GM23338 (cell line): ENCODE results near the gene NIF3L1. TPM values are rescaled to one million over a fixed set of nuclear protein-coding genes. Genes with fewer than 3 reads are reported as not detected.

Experiments
- ATAC-seq: fragments of 200-7000 bp; cut with Tn5 transposase; 3 replicates; pipeline ENCODE4 v1.9.1; 2020
- DNase-seq: peaks from one replicate; pipeline ENCODE4 v3.0.0-alpha.2; 2015; ENCODE audit warnings: low spot score
- H2AFZ ChIP-seq: fragments of 200-600 bp; sonication (generic); 2 replicates; pipeline ENCODE4 v1.8.0; 2016; ENCODE audit warnings: antibody characterized with exemption, mild to moderate bottlenecking, moderate library complexity
- H3F3A ChIP-seq: fragments of 200-600 bp; sonication (generic); replicated peaks from 2 replicates; pipeline ENCODE4 v1.8.0; 2017; ENCODE audit warnings: antibody characterized with exemption, mixed run types, low read depth
- H3K27ac ChIP-seq: fragments of 200-600 bp; sonication (generic); 2 replicates; pipeline ENCODE4 v1.6.1; 2016; ENCODE audit warnings: low read depth
- H3K27me3 ChIP-seq: fragments of 200-600 bp; sonication (generic); 2 replicates; pipeline ENCODE4 v1.8.0; 2016; ENCODE audit warnings: mild to moderate bottlenecking, mixed run types, moderate library complexity; ENCODE audit not compliant: insufficient read depth
- H3K36me3 ChIP-seq: fragments of 200-600 bp; sonication (generic); 2 replicates; pipeline ENCODE4 v1.8.0; 2016; ENCODE audit warnings: mild to moderate bottlenecking; ENCODE audit not compliant: insufficient read depth
- H3K4me1 ChIP-seq: fragments of 200-600 bp; sonication (generic); 2 replicates; pipeline ENCODE4 v1.8.0; 2016; ENCODE audit warnings: mild to moderate bottlenecking, moderate library complexity; ENCODE audit not compliant: insufficient read depth
- H3K4me2 ChIP-seq: fragments of 200-600 bp; sonication (generic); 2 replicates; pipeline ENCODE4 v1.7.1; 2017; ENCODE audit warnings: mixed run types
- H3K4me3 ChIP-seq: fragments of 200-600 bp; sonication (generic); 2 replicates; pipeline ENCODE4 v1.6.1; 2016; ENCODE audit warnings: mixed run types
- H3K79me2 ChIP-seq: fragments of 200-600 bp; sonication (generic); replicated peaks from 2 replicates; pipeline ENCODE4 v1.8.0; 2017; ENCODE audit warnings: mild to moderate bottlenecking; ENCODE audit not compliant: insufficient read depth
- H3K9me2 ChIP-seq: fragments of 200-600 bp; sonication (generic); 2 replicates; pipeline ENCODE4 v1.8.0; 2017; ENCODE audit not compliant: insufficient read depth
- H4K20me1 ChIP-seq: fragments of 200-600 bp; sonication (generic); replicated peaks from 2 replicates; pipeline ENCODE4 v1.8.0; 2017; ENCODE audit warnings: mild to moderate bottlenecking; ENCODE audit not compliant: insufficient read depth
- H3K27ac Mint-ChIP-seq: 2 replicates; pipeline ENCODE4 v1.8.0; 2020; ENCODE audit warnings: inconsistent platforms, mild to moderate bottlenecking, moderate library complexity, mixed read lengths
- H3K27me3 Mint-ChIP-seq: 3 replicates; pipeline ENCODE4 v1.8.0; 2022; ENCODE audit warnings: low read depth, mild to moderate bottlenecking, moderate library complexity, mixed read lengths, inconsistent platforms; ENCODE audit not compliant: insufficient read depth, poor library complexity
- H3K36me3 Mint-ChIP-seq: 3 replicates; pipeline ENCODE4 v1.8.0; 2021; ENCODE audit warnings: low read depth, mild to moderate bottlenecking, inconsistent platforms, moderate library complexity, mixed read lengths
- H3K4me1 Mint-ChIP-seq: 3 replicates; pipeline ENCODE4 v1.8.0; 2020; ENCODE audit warnings: mild to moderate bottlenecking, inconsistent platforms, mixed read lengths
- H3K4me3 Mint-ChIP-seq: 3 replicates; pipeline ENCODE4 v1.8.0; 2021; ENCODE audit warnings: moderate library complexity, mild to moderate bottlenecking, inconsistent platforms, mixed read lengths
- H3K9me3 Mint-ChIP-seq: 3 replicates; pipeline ENCODE4 v1.8.0; 2020; ENCODE audit warnings: moderate library complexity, mild to moderate bottlenecking, inconsistent platforms, mixed read lengths
- CREB1 ChIP-seq: fragments of 250-450 bp; sonication (Bioruptor Pico); IDR thresholded peaks from 2 replicates; pipeline ENCODE4 v1.5.0; 2020; ENCODE audit warnings: low read depth, mild to moderate bottlenecking, moderate library complexity
- EZH2 ChIP-seq: fragments of 200-600 bp; sonication (generic); IDR thresholded peaks from one replicate; pipeline ENCODE4 v1.8.0; 2017; ENCODE audit warnings: antibody characterized with exemption, mild to moderate bottlenecking, low read depth; ENCODE audit not compliant: unreplicated experiment
- EZH2phosphoT487 ChIP-seq: fragments of 200-600 bp; sonication (generic); IDR thresholded peaks from one replicate; pipeline ENCODE4 v1.8.1; 2018; ENCODE audit warnings: antibody characterized with exemption; ENCODE audit not compliant: unreplicated experiment
- JUNB ChIP-seq: IDR thresholded peaks from one replicate; pipeline ENCODE4 v1.6.1; 2016; ENCODE audit warnings: antibody characterized with exemption; ENCODE audit not compliant: unreplicated experiment
- NANOG ChIP-seq: IDR thresholded peaks from 2 replicates; pipeline ENCODE4 v1.6.1; 2016; ENCODE audit warnings: antibody characterized with exemption, borderline replicate concordance
- POLR2AphosphoS5 ChIP-seq: IDR thresholded peaks from 2 replicates; pipeline ENCODE4 v1.6.1; 2016; ENCODE audit warnings: antibody characterized with exemption, low read depth
- ZNF114 ChIP-seq: fragments of 250-450 bp; sonication (Bioruptor Pico); IDR thresholded peaks from 2 replicates; pipeline ENCODE4 v1.5.0; 2020; ENCODE audit warnings: mild to moderate bottlenecking, moderate library complexity
- ZNF331 ChIP-seq: fragments of 250-450 bp; sonication (Bioruptor Pico); IDR thresholded peaks from 2 replicates; pipeline ENCODE4 v1.5.0; 2020; ENCODE audit warnings: low read depth, mild to moderate bottlenecking, moderate library complexity
- polyA plus RNA-seq: library from polyadenylated mRNA; unstranded; fragments of >200 nt; fragmentation: Nextera tagmentation; extraction: Ambion mirVana; gene quantifications from 2 replicates; pipeline ENCODE4 v1.2.1, GENCODE V29; 2016
- total RNA-seq: library from RNA; depleted of rRNA; stranded (reverse); fragments of >200 nt; shearing (Covaris generic); gene quantifications from 2 replicates; pipeline ENCODE4 v1.2.3, GENCODE V29; 2014
- TF ChIP-seq, protein P1 (sequence below): IDR thresholded peaks from one replicate; pipeline ENCODE4 v1.6.1; 2018; ENCODE audit warnings: antibody characterized with exemption; ENCODE audit not compliant: unreplicated experiment
- TF ChIP-seq, protein P2 (sequence below), 2 experiments: fragments of 200-600 bp in 1 of 2; sonication (generic) in 1 of 2; conservative IDR thresholded peaks; 2 replicates each; pipeline versions ENCODE4 v1.5.1 to v1.6.1; 2016 to 2017; ENCODE audit warnings: antibody characterized with exemption in 2 of 2, low read depth in 2 of 2, mild to moderate bottlenecking in 2 of 2, moderate library complexity in 1 of 2
- TF ChIP-seq, protein P3 (sequence below): fragments of 250-450 bp; sonication (Bioruptor Pico); IDR thresholded peaks from 2 replicates; pipeline ENCODE4 v1.5.0; 2020; ENCODE audit warnings: mild to moderate bottlenecking, moderate library complexity

Gene NIF3L1
- total and polyA plus RNA-seq, 2 experiments from 2014 or later: 62.8 to 63.9 TPM

DNA sequence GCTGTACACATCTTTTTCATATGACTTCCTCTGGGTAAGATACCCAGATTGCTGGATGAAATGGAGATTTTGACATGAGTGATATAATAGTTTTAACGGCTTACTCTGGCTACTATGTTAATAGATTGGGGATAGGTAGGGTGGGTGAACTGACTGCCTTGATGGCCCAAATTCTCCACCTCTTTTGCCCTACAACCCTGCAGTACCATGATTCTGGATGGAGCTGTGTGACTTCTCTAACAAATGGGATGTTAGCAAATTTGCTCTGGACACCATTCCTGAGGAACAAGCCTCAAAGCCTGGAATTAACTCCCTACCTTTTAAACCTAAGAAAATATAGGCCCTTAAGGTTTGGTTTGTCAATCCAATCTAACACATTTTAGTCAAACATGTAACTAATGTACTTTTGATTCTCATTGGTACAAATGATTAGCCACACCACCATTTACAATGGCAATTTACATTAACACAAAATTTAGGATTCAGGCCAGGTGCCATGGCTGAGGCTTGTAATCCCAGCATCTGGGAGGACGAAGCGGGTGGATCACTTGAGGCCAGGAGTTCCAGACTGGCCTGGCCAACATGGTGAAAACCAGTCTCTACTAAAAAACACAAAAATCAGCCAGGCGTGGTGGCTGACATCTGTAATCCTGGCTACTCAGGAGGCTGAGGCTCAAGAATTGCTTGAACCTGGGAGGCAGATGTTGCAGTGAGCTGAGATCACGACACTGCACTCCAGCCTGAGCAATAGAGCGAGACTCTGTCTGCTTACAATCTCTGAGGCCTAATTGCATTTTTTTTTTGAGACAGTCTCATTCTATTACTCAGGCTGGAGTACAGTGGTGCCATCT lies 37.5 kb upstream of the NIF3L1 start:
- peaks cover 4% of the 10 kb centered on the region; the same call in 1 of the 2 replicates for H4K20me1 ChIP-seq
- H3K4me1 Mint-ChIP-seq: no peaks in the 10 kb centered on the region
- no peak overlapping the region for H3K4me3 ChIP-seq
- H3K27me3 ChIP-seq: no peaks in the 10 kb centered on the region
- H3F3A ChIP-seq: peaks cover 8% of the 10 kb centered on the region
- no peaks in the 10 kb centered on the region; the same call in 1 of the 2 replicates for H3K79me2 ChIP-seq
- no peaks in the 10 kb centered on the region for H3K9me2 ChIP-seq
- peaks cover 5% of the 10 kb centered on the region for H3K27me3 Mint-ChIP-seq
- H3K4me2 ChIP-seq: no peak overlapping the region
- H3K4me3 Mint-ChIP-seq: no peak overlapping the region
- no peaks in the 10 kb centered on the region for H3K9me3 Mint-ChIP-seq
- ATAC-seq (no peak), DNase-seq (no peak)
- no peak overlapping the region for H2AFZ ChIP-seq
- H3K36me3 ChIP-seq: peaks cover 49% of the 10 kb centered on the region
- H3K27ac ChIP-seq: no peak overlapping the region
- TF ChIP-seq, protein P1, sequence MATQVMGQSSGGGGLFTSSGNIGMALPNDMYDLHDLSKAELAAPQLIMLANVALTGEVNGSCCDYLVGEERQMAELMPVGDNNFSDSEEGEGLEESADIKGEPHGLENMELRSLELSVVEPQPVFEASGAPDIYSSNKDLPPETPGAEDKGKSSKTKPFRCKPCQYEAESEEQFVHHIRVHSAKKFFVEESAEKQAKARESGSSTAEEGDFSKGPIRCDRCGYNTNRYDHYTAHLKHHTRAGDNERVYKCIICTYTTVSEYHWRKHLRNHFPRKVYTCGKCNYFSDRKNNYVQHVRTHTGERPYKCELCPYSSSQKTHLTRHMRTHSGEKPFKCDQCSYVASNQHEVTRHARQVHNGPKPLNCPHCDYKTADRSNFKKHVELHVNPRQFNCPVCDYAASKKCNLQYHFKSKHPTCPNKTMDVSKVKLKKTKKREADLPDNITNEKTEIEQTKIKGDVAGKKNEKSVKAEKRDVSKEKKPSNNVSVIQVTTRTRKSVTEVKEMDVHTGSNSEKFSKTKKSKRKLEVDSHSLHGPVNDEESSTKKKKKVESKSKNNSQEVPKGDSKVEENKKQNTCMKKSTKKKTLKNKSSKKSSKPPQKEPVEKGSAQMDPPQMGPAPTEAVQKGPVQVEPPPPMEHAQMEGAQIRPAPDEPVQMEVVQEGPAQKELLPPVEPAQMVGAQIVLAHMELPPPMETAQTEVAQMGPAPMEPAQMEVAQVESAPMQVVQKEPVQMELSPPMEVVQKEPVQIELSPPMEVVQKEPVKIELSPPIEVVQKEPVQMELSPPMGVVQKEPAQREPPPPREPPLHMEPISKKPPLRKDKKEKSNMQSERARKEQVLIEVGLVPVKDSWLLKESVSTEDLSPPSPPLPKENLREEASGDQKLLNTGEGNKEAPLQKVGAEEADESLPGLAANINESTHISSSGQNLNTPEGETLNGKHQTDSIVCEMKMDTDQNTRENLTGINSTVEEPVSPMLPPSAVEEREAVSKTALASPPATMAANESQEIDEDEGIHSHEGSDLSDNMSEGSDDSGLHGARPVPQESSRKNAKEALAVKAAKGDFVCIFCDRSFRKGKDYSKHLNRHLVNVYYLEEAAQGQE: no peak
- TF ChIP-seq, protein P2, sequence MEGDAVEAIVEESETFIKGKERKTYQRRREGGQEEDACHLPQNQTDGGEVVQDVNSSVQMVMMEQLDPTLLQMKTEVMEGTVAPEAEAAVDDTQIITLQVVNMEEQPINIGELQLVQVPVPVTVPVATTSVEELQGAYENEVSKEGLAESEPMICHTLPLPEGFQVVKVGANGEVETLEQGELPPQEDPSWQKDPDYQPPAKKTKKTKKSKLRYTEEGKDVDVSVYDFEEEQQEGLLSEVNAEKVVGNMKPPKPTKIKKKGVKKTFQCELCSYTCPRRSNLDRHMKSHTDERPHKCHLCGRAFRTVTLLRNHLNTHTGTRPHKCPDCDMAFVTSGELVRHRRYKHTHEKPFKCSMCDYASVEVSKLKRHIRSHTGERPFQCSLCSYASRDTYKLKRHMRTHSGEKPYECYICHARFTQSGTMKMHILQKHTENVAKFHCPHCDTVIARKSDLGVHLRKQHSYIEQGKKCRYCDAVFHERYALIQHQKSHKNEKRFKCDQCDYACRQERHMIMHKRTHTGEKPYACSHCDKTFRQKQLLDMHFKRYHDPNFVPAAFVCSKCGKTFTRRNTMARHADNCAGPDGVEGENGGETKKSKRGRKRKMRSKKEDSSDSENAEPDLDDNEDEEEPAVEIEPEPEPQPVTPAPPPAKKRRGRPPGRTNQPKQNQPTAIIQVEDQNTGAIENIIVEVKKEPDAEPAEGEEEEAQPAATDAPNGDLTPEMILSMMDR (conservative IDR thresholded peaks at IDR 0.05; ENCODE audit: low read depth in 2 of 2): no peak
- TF ChIP-seq ZNF114 (no peak), CREB1 (CRISPR knock-in tag) (no peak), ZNF331 (CRISPR knock-in tag) (no peak), EZH2phosphoT487 (no peak), POLR2AphosphoS5 (no peak), JUNB (no peak), EZH2 (no peak), NANOG (no peak)
- TF ChIP-seq, protein P3, sequence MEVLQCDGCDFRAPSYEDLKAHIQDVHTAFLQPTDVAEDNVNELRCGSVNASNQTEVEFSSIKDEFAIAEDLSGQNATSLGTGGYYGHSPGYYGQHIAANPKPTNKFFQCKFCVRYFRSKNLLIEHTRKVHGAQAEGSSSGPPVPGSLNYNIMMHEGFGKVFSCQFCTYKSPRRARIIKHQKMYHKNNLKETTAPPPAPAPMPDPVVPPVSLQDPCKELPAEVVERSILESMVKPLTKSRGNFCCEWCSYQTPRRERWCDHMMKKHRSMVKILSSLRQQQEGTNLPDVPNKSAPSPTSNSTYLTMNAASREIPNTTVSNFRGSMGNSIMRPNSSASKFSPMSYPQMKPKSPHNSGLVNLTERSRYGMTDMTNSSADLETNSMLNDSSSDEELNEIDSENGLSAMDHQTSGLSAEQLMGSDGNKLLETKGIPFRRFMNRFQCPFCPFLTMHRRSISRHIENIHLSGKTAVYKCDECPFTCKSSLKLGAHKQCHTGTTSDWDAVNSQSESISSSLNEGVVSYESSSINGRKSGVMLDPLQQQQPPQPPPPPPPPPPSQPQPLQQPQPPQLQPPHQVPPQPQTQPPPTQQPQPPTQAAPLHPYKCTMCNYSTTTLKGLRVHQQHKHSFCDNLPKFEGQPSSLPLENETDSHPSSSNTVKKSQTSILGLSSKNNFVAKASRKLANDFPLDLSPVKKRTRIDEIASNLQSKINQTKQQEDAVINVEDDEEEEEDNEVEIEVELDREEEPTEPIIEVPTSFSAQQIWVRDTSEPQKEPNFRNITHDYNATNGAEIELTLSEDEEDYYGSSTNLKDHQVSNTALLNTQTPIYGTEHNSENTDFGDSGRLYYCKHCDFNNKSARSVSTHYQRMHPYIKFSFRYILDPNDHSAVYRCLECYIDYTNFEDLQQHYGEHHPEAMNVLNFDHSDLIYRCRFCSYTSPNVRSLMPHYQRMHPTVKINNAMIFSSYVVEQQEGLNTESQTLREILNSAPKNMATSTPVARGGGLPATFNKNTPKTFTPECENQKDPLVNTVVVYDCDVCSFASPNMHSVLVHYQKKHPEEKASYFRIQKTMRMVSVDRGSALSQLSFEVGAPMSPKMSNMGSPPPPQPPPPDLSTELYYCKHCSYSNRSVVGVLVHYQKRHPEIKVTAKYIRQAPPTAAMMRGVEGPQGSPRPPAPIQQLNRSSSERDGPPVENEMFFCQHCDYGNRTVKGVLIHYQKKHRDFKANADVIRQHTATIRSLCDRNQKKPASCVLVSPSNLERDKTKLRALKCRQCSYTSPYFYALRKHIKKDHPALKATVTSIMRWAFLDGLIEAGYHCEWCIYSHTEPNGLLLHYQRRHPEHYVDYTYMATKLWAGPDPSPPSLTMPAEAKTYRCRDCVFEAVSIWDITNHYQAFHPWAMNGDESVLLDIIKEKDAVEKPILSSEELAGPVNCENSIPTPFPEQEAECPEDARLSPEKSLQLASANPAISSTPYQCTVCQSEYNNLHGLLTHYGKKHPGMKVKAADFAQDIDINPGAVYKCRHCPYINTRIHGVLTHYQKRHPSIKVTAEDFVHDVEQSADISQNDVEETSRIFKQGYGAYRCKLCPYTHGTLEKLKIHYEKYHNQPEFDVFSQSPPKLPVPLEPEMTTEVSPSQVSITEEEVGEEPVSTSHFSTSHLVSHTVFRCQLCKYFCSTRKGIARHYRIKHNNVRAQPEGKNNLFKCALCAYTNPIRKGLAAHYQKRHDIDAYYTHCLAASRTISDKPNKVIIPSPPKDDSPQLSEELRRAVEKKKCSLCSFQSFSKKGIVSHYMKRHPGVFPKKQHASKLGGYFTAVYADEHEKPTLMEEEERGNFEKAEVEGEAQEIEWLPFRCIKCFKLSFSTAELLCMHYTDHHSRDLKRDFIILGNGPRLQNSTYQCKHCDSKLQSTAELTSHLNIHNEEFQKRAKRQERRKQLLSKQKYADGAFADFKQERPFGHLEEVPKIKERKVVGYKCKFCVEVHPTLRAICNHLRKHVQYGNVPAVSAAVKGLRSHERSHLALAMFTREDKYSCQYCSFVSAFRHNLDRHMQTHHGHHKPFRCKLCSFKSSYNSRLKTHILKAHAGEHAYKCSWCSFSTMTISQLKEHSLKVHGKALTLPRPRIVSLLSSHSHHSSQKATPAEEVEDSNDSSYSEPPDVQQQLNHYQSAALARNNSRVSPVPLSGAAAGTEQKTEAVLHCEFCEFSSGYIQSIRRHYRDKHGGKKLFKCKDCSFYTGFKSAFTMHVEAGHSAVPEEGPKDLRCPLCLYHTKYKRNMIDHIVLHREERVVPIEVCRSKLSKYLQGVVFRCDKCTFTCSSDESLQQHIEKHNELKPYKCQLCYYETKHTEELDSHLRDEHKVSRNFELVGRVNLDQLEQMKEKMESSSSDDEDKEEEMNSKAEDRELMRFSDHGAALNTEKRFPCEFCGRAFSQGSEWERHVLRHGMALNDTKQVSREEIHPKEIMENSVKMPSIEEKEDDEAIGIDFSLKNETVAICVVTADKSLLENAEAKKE (CRISPR knock-in tag): no peak
- no peaks in the 10 kb centered on the region for H3K4me1 ChIP-seq
- peaks cover 49% of the 10 kb centered on the region for H3K36me3 Mint-ChIP-seq
- H3K27ac Mint-ChIP-seq: no peak overlapping the region
